GM18498 (cell line): ENCODE data around the gene TXNL4B.
"Not testable (repeated sequence)": the region's sequence is repeated elsewhere in the genome, so short reads cannot be mapped to it uniquely, and the experiment has no call there.

Experiments used
- ATAC-seq: cut with Tn5 transposase; IDR thresholded peaks from one replicate; pipeline ENCODE4 v1.9.1; 2021; ENCODE audit warnings: mild to moderate bottlenecking, moderate library complexity; ENCODE audit not compliant: unreplicated experiment

TXNL4B gene

DNA sequence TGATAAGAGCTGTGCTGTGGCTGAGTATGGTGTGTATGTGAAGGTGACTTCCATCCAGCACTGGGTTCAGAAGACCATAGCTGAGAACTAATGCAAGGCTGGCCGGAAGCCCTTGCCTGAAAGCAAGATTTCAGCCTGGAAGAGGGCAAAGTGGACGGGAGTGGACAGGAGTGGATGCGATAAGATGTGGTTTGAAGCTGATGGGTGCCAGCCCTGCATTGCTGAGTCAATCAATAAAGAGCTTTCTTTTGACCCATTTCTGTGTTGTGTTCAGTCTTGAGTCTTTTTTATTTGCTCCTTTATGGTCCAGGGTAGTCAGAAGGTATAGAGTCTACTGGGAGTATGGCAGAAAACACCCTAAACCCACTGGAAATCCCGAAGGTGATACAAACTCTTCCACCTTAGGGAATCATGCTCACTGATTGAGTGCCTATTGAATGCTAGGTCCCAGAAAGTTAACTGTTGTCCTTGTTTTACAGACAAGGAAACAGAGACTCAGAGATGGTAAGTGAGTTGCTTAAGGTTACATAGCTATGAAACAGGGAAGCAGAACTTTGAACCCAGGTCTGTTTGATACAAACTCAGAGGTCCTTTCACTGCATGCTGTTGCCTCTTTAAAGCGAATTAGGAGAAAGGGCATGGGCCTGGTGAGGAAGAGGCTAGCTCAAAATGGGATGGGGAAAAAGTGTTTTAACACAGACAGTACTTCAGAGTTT is 16.3 kb downstream of the TXNL4B start:
- not testable (repeated sequence) for ATAC-seq

DNA sequence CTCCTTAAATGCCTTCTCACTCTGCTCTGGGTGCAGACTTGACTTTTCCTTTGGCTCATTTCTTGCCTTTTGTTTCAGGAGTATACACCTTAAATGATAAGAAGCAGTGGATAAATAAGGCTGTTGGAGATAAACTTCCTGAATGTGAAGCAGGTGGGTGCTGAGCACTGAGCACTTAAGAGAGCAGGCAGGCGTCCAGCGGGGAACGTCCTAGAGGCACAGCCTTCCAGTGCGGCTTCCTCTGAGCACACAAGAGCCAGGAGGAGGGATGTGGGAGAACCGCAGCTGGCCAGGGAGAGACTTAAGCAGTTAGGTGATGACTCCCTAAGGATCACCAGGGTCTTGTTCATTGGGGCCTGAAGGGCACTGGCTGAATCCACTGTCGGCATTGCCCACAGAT is 18.4 kb downstream of the TXNL4B start:
- not testable (repeated sequence) for ATAC-seq

DNA sequence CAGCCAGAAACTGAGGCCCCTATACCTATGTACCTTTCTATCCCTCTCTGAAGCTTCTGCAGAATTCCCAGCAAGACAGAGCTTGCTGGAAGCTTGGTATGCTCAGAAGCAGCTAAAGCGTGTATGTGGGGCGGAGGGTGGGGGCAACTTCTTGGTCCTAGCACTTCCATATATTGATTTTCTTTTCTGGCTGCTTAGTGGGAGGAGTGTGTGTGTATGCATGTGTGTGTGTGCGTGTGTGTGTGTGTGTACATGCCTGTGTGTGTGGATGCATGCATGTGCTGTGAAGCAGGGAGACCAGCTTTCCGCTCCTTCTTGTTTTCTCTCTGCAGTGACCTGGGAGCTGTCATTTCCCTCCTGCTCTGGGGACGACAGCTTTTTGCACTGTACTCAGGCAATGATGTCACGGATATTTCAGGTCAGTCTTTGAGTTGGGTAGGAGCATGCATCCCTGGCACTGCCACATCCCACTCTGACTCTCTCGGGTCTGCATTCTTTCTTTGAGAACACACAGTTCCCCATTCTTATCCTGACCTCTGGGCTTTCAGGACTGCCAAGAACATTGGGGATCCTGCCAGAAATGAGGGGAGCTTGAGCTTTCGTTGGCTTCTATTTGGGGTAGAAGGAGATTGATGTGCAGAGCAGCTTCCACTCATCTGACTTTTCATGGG is 19.7 kb downstream of the TXNL4B start:
- no peak for ATAC-seq

DNA sequence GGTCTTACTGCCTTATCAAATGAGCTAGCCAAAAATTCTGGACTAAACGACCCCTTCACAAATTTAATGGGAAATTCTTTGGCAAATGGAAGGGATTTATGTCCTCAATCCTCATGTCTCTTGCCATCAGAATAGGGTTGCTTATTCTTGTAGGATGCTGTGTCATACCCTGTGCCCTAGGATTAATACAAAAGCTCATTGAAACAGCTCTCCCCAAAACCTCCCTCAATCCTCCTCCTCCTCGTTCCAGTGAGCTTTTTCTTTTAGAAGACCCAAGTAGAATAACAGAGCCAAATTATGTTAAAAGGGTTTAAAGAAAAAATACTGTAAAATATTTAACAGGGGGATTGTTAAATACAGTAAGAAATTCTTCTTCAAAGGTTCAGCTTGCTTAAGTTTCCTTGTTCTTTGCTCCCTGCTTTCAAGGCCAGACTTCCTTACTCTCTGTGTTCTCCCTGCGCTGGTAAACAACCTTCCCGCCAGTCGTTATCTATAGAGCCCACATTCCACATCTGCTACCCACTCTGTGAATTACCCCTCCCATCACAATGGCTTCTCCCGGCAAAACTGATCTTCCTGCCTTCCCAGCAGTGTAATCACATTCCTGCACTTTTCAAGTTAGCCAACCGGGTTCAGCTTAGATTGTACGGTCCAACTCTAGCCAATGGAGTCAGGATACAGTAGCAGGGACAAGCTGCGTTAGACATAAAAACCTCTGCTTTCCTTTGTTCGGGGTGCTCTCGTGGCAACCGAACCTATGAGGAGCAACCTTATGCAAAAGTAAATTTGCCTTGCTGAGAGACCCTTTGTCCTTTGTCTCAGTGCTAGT is 20.7 kb downstream of the TXNL4B start:
- no peak for ATAC-seq

DNA sequence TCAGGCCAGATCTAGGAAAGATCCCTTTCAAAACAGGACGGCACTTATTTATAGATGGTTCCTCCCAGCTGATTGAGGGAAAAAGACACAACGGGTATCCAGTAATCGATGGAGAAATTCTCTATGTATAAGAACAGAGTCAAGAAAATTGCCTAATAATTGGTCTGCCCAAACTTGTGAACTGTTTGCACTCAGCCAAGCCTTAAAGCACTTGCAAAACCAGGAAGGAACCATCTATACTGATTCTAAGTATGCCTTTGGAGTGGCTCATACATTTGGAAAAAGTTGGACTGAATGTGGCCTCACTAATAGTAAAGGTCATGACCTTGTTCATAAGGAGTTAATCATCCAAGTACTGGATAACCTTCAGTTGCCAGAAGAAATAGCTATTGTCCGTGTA is 24.5 kb downstream of the TXNL4B start:
- no peak for ATAC-seq

DNA sequence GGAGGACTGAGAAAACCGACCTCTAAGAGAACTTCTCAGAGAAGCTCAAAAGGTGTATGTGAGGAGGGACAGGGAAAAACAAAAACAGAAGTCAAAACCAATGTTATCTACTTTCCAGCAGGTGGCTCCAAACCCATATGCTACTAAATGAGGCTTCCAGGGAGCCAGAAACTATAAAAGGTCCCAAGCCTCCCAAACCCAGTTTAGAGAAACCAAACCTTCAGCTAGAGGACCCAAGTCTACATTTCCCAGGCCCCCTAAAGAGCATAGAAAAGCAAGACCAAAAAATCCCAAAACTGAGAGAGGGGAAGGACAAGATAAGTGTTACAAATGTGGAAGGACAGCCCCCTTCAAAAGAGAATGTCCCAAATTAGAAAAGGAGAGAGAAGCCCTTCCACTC is 26.7 kb downstream of the TXNL4B start:
- no peak for ATAC-seq

DNA sequence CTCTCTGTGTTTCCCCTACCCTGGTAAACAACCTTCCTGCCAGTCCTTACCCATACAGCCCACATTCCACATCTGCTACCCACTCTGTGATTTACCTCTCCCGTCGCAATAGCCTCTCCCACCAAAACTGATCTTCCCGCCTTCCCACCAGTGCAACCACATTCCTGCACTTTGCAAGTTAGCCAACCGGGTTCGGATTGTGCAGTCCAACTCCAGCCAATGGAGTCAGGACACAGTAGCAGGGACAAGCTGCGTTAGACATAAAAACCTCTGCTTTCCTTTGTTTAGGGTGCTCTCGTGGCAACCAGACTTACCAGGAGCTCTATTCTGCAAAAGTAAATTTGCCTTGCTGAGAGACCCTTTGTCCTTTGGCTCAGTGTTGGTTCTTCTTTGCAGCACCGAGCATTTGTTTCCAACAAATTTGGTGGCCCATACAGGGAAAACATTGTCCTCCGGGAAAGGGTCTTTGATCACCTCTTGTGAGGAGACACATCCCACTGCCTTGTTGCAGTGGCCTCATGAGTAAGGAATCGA is 29.0 kb downstream of the TXNL4B start:
- no peak for ATAC-seq

DNA sequence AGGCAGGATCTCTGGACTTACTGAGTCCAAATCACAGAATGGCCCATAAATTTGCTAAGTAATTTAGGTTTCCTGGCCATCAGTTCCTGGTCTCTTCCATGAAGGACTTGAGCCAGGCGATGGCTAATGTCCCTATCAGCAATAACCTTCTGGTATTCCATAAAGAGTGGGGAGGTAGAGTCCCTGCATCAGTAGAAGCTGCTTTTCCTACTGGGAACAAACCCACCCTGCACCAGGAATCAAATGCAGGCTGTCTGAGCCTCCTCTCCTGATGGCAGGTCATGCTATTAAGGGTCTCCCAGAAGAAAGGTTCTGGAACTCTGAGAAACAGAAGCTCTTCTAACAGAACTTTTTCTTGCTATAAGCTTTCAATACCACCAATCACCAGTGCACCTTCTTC is 31.9 kb downstream of the TXNL4B start:
- no peak for ATAC-seq

DNA sequence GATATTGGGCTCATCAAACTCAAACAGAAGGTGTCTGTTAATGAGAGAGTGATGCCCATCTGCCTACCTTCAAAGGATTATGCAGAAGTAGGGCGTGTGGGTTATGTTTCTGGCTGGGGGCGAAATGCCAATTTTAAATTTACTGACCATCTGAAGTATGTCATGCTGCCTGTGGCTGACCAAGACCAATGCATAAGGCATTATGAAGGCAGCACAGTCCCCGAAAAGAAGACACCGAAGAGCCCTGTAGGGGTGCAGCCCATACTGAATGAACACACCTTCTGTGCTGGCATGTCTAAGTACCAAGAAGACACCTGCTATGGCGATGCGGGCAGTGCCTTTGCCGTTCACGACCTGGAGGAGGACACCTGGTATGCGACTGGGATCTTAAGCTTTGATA is 33.0 kb downstream of the TXNL4B start:
- no peak for ATAC-seq

DNA sequence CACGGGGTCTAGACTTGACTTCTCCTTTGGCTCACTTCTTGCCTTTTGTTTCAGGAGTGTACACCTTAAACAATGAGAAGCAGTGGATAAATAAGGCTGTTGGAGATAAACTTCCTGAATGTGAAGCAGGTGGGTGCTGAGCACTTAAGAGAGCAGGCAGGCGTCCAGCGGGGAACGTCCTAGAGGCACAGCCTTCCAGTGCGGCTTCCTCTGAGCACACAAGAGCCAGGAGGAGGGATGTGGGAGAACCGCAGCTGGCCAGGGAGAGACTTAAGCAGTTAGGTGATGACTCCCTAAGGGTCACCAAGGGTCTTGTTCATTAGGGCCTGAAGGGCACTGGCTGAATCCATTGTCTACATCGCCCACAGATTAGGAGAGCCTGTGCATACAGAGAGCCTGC is 34.4 kb downstream of the TXNL4B start:
- not testable (repeated sequence) for ATAC-seq

DNA sequence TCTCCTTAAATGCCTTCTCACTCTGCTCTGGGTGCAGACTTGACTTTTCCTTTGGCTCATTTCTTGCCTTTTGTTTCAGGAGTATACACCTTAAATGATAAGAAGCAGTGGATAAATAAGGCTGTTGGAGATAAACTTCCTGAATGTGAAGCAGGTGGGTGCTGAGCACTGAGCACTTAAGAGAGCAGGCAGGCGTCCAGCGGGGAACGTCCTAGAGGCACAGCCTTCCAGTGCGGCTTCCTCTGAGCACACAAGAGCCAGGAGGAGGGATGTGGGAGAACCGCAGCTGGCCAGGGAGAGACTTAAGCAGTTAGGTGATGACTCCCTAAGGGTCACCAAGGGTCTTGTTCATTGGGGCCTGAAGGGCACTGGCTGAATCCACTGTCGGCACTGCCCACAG is 36.1 kb downstream of the TXNL4B start:
- not testable (repeated sequence) for ATAC-seq

DNA sequence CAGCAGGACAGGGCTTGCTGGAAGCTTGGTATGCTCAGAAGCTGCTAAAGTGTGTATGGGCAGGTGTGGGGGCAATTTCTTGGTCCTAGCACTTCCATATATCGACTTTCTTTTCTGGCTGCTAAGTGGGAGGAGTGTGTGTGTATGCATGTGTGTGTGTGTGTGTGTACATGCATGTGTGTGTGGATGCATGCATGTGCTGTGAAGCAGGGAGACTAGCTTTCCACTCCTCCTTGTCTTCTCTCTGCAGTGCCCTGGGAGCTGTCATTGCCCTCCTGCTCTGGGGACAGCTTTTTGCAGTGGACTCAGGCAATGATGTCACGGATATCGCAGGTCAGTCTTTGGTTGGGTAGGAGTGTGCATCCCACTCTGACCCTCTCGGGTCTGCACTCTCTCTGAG is 37.5 kb downstream of the TXNL4B start:
- ATAC-seq = no peak

DNA sequence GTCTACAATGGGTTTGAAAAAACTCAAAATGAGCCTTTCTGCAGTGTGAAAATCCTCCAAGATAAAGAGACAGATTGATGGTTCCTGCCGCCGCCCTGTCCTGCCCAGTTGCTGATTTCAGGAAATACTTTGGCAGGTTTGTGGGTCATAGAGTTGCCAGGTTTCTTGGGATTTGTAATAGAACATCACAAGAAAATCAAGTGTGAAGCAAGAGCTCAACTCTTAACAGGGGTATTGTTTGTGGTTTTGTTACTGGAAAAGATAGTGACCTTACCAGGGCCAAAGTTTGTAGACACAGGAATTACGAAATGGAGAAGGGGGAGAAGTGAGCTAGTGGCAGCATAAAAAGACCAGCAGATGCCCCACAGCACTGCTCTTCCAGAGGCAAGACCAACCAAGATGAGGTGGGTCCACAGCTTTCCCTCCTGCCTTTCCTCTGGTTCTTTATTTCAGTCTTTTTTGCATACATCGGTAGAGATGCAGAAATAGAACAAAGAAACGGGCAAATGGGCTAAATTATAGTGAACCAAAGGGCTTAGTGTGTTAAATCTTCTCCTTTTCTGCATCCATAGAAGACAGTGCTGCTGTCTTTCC is 39.1 kb downstream of the TXNL4B start, which contains the start of gene HP:
HP (plus strand) TSS at position 252 of the 594 bp plus-strand sequence; CDS start at position 400, 148 bp downstream.
- ATAC-seq = not testable (repeated sequence)

DNA sequence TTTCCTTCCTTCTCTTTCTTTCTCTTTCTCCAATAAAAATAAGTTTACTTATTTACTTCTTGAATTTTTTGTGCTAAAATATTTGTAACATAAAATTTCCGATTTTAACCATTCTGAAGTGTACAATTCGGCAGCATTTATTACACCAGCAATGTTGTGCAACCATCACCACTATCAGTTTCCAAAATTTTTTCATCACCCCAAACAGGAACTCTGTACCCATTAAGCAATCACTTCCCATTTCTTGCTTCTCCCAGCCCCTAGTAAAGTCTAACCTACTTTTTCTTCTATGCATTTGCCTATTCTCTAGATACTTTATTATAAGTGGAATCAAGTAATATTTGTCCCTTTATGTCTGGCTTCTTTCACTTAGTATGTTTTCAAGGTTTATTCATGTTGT is 41.6 kb downstream of the TXNL4B start:
- no peak for ATAC-seq

DNA sequence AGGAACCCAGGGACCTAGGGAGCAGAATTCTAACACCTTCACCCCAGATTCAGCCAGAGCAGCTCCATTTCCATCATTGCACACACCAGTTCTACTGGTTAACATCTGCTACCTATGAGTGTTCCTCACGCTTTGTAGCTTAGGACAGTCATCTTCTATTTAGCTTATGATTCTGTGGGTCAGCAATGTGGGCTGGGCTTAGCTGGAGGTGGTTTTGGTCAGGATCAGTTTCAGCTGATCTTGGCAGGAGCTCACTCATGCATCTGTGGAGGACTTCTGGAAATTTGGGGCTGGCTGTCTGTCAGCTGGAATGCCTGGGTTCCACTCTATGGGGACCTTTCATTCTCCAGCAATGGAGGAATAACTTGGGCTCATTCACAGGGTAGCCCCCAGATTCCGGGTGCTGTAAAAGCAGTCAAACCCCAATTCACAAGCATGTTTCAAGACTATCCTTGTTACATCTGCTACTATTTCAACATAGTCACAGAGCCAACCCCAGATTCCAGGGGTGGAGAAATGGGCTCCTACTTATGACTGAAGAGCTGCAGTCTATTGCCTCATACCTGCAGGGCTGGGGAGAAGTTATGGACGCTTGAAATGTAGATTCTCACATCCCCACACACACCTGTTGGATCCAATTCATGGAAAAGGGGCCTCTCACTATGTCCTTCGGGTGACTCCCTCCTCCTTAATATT is 42.5 kb downstream of the TXNL4B start:
- no peak for ATAC-seq

DNA sequence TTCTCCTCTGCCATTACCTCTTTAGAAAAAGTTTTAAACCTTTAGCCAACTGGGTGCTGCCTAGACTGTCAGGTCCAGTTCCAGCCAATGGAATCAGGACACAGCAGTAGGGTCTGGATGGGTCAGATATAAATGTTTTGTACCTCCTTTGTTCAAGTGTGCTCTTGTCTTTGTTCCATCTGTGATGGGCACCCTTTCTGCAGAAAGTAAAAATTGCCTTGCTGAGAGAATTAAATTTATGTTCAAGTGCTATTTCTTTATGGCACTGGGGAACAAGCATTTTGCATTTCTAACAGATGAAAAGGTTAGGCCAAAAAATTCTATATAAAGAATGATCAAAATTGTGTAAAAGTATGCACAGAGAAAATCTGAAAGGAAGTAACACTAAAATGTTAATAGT is 44.3 kb downstream of the TXNL4B start:
- no peak for ATAC-seq

DNA sequence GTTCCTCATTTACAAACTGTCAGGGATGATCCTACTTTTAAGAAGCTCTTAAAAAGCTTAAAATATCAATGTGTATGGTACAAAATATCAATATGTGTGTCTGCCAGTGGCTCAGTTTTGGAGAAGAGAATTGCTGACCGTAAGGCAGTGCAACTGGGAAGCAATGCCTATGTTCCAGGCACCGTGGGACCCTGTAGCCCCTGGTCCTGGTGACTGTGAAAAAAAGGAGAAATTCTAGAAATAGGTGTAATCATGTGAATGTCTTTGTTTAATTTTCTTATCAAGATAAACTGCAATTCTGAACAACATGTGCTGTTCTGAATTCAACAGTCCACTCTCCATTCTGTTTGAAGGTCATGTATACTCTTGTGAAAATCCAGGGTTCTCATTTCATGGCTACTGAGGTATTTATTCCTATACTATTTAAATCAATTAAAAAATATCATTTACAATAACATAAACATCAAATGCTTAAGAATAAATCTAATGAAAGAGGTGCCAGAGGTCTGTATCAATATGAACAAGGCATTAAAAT is 48.5 kb downstream of the TXNL4B start:
- ATAC-seq = no peak

DNA sequence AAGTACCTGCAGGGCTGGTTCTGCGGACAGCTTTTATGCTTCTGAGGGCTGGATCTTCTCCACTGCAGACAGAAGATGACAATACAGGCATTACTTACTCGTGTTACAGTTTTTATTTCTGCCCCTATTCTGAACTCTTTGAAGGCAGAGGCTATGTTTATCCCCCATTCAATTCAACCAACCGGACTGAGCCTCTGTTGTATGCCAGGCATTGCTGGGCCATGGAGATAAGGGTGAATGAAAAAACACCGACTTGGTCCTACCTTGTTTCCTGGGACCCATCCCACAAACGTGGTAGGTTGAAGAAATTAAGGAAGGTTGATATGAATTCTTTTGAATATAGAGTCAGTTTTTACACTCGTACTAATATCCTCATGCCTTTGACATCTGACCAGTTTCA is 49.1 kb downstream of the TXNL4B start:
- no peak for ATAC-seq

DNA sequence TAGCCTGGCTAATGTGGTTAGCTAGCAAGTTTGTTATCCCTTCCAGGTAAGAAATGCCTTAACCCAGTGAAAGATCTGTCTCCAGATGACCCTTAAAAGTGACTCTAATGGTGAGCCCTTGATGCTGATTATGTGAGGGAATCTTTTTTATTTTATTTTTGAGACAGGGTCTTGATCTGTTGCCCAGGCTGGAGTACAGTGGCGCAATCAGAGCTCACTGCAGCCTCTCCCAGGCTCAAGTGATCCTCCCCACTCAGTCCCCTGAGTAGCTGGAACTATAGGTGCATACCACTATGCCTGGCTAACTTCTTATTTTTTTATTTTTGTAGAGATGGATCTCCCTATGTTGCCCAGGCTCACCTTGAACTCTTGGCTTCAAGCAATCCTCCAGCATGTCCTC is 49.9 kb downstream of the TXNL4B start:
- ATAC-seq = no peak

DNA sequence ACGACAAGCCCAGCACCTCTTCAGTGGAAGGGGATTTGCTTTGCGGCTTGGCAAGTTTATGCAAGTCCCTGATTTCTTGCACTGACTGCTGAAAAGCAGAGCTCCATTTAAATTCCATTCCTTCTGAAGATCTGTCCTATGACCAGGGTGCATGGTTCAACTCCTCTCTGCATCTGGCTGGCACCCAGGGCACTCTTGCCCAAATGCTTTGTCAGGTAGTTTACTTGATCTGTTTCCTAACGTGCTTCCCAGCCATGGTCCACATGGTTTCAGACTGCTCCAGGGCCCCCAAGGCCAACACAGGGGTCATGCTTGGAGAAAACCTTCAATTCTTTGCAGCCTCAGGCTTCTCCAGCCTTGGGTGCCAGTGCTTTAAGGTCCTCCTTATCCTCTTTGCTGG is 50.4 kb downstream of the TXNL4B start:
- ATAC-seq = no peak
